Stimulated activated CD4-positive, alpha-beta T cell treated with anti-CD3 and anti-CD28 coated beads, Interleukin-15, amount 100 ng/mL, for 24 hours (primary cell): ENCODE results near the gene KIAA1549.
"Not testable (repeated sequence)": the region's sequence is repeated elsewhere in the genome, so short reads cannot be mapped to it uniquely, and the experiment has no call there.

Experiments used
- DNase-seq: peaks from one replicate; pipeline ENCODE4 v3.0.0-alpha.2; 2020

KIAA1549 gene

DNA sequence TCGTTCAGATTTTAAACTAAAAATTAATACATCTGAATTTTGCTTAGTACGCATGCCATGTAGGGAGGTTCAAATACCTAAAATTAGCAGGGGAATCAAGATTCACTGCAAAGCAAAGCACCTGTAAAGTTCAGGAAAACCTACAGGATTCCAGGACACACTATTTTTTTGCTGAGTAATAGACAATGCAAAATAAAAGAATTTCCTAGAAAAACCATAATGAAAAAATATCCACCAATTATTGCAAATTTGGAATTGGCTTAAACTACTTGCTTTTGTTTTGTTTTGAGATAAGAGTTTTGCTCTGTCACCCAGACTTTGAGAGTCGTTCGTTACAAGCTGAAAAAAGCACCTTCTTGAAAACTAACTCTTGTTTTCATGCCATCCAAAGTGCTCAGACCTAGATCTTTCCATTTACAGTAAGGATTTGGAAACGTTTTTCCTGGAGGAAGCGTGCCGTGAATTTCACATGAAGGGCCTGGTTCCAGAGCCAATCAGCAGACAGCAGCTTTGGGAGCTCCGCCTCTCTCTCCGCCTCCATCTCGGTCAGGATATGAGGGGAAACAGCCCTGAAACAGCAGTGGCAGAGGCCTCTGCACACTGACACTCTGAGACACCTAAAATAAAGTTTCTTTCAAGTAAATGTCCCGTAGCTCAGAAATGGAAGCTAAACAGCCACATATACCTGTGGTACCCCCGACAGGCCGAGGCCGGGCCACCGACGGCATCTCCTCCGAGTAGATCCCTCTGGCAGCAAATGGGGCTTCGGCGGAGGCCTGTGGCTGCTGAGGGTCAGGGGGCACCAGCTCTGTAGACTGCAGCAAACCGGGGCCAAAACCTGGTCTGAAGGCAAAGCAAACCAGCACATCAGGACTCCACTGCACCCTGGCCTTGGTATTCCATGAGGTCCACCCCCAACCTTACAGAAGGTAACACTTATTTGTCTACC is 137.3 kb downstream of the KIAA1549 start:
- no peak for DNase-seq

DNA sequence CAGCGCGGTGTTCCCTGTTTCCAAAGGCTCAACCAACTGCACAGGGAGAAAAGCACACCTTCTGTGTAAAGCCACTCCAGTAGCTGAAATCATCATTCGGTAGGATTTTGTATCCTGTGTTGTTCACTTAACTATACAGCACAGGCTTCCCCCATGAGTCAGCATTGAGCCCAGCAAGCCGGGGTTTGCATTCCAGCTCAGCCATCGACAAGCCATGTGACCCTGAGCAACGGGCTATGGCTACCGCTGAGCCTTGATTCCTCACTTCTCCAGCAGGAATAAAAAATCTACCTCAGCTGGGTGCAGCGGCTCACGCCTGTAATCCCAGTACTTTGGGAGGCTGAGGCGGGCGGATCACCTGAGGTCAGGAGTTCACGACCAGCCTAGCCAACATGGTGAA is 139.1 kb downstream of the KIAA1549 start:
- no peak for DNase-seq

DNA sequence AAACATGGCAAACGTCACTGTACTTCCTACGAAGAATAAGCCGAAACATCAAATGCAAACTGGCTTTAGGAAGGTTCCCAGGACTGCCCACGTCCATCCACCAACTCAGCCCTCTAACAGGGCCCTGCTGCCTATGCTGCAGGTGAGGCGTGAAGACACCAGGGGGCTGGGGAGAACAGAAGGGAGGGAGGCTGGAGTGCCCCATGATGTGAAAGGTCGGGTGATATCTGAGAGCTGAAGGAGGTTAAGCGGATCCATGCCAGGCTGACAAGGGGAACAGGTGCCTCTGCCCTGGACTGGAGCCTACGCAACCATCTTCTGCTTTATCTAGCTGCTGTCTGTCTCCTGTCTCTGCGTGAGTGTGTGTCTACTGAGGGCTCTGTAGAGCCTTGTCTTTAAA is 143.0 kb downstream of the KIAA1549 start:
- DNase-seq = no peak

DNA sequence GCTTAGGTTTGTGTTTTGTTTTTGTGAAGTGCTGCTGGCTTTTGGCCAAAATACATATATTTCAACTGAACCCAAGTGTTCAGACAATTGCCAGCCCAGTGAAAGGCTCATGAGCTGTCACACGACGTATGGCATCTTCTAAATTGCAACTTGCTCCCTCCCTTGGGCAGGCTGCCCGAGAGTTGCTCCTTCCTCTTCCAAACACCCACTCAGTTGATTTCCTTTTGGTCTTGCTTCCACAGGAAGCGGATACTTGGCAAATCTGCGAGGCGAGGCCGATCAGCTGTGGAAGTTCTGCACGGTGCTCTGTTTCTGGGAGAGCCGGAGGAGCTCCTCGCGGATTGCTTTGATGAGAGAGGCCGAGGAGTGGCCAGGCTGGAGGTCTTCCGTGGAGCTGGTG is 143.6 kb downstream of the KIAA1549 start:
- no peak for DNase-seq

DNA sequence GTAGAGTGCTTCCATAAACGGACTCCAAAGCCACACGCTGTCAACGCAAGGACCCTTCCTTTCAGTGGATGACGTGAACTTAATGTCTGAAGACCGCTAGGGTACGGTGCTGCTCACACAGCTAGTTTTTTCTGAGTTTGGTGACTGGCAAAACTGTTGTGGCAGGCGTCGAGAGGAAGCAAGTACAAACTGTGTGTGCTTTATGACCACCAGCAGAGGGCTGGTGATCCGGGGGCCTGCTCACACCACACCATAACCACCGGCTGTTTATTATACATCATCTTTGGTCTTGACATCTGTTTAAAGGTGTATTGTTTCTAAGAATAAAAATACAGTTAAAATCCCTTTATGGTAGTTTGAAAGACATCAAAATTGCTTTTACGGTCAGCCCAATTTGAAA is 146.1 kb downstream of the KIAA1549 start:
- DNase-seq = no peak

DNA sequence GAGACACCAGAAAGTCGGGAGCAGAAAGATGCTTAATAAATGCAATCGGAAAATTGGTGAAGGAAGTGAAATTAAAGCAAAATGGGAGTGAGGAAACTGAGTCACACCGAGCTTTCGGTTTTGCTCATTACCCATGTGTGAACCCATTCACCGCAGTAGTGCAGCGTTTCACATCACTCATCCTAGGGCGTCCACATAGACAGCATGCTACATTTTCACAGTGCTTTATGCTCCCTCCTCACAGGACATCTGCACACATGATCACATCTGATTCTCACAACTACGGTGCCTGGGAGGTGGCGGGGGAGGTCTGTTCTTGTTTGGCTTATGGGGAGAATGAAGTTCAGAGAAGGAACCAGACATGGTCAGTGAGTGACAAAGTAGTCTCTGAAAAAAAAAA is 146.6 kb downstream of the KIAA1549 start:
- peak; percentile 26 for DNase-seq

DNA sequence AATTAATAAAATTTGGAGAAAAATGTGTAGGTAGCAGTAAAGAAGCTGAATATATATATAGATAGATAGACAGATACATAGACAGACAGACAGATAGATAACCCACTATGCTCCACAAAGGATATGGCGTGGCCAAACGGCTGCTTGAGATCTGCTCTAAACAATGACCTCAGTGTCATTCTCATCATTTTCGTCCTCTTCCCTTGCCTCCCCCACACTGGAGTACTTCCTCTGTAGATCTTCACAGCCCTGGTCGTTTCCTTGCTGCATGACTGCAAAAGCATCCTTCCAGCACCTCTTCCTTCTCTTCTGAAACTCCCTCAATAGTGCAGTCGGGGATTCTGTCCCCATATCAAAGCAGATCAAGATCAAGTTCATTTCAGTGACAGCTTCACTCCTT is 147.6 kb downstream of the KIAA1549 start:
- no peak for DNase-seq

DNA sequence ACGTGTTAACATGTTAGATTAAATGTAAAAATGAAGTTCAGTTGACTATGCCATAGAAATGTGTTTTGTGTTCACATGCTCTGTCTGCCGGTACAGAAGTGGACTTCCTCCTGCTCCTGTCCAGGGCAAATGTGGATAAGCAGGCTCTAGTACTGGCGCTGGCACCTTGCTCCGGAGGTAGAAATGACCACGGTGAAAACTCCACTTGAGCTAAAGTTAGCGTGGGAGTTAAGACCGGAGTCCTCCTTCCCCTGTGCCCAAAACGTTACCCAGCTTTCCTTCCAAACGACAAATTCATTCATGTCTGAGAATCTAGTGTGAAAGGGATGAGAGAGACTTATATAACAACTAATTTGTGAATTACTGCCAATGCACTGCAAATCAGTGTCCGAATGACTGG is 148.2 kb downstream of the KIAA1549 start:
- no peak for DNase-seq

DNA sequence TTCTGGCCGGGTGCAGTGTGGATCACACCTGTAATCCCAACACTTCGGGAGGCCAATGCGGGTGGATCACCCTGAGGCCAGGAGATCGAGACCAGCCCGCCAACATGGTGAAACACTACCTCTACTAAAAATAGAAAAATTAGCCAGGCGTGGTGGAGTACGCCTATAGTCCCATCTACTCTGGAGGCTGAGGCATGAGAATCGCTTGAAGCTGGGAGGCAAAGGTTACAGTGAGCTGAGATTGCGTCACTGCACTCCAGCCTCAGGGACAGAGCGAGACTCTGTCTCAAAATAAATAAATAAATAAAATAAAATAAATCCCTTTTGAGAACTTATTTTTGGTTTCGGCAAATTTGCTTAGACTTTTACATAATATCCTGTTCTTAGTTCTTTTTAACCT is 151.9 kb downstream of the KIAA1549 start:
- no peak for DNase-seq

DNA sequence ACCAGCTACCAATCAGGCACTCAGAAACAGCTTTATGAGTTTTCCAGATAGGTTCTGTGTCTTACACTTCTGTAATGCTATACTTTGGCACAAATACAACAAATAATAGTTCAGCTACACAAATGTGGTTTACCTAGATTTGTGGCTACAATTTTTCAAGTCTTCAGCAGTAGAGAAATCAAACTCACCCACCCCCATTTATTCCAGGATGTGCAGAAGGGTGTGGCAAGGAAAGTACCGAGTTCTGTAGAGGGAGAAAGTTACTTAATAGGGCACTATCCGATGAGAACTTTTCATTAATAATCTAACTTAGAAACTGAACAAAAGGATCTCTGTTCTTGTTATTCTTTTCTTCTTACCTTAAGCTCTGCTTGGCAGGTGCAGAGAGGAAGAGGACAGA is 152.9 kb downstream of the KIAA1549 start:
- DNase-seq = no peak

DNA sequence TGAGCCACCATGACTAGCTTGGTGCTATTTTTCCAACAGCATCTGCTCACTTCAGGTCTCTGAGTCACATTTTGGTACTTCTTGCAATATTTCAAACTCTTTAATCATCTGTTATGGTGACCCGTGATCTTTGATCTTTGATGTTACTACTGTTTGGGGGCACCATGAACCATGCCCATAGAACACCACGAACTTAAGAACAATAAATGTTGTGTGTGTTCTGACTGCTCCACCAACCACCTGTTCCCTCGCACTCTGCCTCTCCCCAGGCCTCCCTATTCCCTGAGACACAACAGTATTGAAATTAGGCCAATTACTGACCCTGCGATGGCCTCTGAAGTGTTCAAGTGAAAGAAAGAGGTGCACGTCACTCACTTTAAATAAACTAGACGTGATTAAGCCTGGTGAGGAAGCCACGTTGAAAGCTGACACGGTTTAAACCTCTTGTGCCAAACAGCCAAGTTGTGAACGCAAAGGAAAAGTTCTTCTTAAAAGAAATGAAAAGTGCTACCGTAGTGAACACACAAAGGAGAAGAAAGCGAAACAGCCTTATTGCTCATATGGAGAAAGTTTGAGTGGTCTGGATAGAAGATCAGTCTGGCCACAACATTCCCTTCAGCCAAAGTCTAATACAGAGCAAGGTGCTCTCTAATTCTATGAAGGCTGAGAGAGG is 156.0 kb downstream of the KIAA1549 start:
- no peak for DNase-seq

DNA sequence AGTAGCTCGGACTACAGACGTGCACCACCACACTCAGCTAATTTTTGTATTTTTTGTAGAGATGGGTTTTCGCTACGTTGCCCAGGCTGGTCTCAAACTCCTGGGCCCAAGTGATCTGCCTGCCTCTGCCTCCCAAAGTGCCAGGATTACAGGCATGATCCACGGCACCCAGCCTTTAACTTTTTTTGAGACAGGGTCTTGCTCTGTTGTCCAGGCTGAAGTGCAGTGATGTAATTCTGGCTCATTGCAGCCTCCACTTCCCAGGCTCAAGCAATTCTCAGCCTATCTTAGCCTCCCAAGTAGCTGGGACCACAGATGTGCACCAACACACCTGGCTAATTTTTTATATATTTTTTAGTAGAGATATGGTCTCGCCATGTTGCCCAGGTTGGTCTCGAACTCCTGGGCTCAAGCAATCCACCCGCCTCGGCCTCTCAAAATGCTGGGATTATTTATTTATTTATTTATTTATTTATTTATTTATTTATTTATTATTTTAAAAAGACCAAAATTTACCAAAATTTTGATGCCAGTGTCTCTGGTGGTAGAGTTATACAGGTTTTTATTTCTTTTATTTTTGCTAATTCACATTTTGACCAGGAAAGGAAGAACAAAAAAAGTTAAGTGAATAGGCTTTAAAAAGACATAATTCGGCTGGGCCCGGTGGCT is 158.2 kb downstream of the KIAA1549 start:
- DNase-seq = no peak

DNA sequence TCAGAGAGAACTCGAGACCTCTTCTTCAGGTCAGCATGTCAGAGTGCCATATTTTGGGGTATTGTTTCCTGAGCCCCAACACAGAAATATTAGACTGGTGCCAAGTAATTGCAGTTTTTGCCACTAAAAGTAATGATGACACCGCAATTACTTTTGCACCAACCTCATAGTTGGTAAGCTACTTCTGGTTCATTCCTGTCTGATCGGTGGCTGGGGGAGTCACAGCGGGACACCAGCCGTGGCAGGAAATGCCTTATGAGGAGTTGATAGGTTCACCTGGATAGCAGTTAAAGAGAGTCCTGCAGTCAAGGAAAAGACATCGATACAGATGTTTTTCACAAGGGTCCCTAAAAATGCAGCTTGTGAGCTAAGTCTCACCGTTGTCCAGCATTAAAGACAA is 159.3 kb downstream of the KIAA1549 start:
- no peak for DNase-seq

DNA sequence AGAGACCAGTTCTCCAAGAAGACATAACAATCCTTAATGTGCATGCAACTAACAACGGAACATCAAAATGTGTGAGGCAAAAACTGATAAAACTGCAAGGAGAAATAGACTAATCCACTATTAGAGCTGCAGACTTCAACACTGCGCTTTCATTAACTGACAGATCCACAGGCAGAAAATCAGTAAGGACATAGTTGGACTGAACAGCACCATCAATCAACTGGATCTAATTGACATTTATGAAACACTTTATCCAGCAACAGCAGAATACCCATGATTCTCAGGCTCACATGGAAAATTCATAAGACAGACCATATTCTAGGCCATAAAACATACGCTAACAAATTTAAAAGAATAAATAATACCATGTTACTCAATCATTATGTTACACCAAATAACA is 161.6 kb downstream of the KIAA1549 start:
- no peak for DNase-seq

DNA sequence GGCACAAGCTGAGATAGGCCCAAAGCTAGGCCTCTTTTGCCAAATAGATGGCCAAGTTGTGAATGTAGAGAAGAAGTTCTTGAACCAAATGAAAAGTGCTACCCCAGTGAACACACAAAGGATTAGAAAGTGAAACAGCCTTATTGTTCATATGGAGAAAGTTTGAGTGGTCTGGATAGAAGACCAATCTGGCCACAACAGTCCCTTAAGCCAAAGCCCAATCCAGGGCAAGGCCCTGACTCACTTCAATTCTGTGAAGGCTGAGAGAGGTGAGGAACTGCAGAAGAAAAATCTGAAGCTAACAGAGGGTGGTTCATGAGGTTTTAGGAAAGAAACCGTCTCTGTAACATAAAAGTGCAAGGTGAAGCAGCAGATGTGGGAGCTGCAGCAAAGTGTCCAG is 164.5 kb downstream of the KIAA1549 start:
- DNase-seq = no peak

DNA sequence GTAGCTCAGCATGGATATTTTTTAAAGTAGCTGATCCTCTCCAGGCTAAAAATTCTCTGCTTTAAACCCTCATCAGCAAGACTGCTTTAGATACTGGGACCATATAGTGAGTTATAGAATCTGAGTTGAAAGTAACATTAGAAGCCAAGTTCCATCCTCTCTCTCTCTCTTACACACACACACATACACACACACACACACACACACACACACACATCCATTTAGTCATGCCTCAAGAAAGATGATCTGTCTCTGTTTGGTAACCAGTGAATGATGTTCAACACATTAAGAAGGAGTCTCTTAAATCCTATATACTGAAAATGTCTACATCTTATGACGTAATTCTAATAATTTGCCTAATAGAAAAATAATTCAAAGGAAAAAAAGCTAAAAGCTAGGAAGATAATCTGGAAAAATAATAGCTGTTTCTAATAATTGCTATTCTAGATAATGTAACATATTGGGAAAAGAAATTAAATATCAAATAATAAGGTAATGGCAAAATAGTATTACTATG is 166.3 kb downstream of the KIAA1549 start:
- DNase-seq = no peak

DNA sequence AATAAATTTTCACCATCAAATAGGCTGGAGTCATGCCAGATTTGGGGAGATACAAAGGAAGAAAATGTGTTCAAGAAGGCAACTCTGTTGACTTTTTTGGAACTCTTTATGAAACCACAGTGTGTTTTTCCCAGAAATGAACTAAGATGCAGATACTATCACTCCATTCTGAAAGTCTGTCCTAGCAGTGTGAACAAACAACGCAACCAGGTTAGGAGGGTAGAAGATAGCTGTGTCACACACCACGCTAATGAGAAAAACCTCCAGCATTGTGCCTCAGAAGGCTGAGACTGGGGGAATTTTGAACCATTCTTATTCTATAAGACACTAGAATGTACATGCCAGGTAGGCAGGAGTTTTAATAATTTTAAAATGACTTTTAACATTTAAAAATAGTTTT is 167.2 kb downstream of the KIAA1549 start:
- DNase-seq = no peak

DNA sequence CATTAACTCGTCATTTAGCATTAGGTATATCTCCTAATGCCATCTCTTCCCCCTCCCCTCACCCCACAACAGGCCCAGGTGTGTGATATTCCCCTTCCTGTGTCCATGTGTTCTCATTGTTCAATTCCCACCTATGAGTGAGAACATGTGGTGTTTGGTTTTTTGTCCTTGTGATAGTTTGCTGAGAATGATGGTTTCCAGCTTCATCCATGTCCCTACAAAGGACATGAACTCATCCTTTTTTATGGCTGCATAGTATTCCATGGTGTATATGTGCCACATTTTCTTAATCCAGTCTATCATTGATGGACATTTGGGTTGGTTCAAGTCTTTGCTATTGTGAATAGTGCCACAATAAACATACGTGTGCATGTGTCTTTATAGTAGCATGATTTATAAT is 169.9 kb downstream of the KIAA1549 start:
- DNase-seq = not testable (repeated sequence)

DNA sequence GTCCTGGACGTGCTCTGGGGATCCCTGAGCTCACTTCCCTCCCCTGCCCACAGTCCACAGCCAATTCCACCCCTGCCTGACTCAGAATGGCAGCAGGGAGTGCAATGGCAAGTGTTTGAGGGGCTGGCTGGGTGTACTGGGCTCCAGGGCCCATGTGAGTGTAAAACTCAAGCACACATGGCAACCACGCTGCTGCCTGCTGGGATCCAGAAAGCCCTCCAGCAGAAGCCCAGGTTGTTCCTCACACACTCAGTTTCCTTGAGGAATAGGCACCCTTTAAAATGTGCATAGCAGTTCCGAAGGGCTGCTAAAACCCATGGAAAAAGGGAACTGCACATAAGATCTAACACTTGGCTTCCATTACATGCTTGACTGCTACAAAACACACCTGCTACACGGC is 171.8 kb downstream of the KIAA1549 start:
- no peak for DNase-seq

DNA sequence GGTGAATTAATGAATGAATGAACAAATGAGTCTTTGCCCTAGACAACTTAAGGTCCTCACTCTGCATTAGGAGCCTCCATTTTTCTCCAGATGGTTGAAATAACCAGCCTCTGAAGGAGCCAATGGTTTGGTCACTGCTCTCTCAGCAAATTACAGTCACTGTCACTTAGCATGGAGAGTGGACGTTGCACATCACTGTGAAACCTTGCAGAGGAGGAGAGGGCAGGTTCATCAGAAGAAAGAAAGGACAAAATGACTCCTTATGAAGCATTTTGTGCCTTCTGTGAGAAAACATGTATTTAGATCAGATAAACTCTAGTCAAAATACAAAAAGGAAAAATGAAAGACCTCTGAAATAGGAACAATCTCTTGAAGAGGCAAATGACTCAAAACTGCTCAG is 176.6 kb downstream of the KIAA1549 start:
- no peak for DNase-seq

DNA sequence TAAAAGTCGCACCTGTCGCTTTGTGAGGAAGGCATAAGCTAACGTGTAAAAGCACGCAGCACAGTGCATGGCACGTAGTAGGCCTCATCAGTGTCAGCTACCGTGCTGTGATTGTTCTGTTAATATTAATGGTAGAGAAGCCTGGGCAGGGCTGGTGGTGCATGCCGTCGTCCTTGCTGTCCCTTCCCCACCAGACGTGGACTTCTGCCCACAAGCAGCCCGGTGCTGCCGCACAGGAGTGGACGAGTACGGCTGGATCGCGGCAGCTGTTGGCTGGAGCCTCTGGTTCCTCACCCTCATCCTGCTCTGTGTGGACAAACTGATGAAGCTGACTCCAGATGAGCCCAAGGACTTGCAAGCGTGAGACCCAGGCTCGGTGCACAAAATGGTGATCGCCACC is 178.5 kb downstream of the KIAA1549 start:
- DNase-seq = no peak

DNA sequence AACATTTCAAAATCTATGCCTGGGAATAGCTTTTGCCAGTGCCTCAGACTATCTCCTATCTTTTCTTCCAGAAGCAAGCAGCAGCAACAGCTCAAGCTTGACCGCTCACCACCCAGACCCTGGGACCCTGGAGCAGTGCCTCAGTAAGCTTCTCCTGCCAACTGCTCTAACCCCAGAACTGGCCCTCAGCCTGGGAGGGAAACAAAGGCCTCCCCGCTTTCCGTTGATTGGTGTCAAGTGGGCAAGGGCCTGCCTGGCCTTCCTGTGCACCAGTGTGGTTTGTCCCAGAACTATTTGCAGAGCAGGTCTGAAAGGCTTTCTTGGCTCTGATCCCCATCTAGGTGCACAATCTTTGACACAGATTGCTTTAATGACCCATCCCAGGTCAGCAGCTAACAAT is 179.9 kb downstream of the KIAA1549 start:
- DNase-seq = no peak

DNA sequence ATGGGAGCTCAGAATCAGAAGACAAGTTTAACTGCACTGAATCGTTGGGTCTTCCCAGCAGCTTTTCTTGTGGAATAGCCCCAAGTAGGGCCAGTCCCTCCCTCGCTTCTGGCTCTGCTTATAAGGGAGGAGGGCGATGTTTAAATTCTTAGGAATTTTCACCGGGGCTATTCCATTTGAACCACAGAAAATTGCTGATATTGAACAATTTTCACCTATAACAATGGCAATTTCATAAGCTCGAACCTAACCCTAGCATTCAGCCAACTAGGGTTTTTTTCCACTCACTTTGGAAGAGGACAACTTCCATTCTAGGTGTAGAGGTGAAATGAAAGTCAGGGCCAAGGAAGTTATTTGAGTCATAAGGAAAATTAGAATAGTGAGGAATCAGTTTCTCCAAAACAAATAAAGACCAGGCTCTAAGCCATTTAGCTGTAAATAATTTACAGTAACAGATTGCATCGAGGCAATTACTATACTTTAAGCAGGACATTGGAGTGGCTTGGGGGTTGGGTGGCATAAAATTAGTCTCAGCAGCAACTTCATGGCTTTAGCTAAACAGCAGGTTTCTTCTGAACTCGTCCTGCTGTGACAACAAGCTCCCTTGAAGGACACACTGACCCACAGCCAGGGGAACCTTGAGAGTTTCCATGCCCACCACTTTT is 181.7 kb downstream of the KIAA1549 start:
- DNase-seq = no peak
